Gastroesophageal sphincter (tissue), 4 donors: ENCODE measurements around the gene SAMD8. TPM values are rescaled to one million over a fixed set of nuclear protein-coding genes. Genes with fewer than 3 reads are reported as not detected.
"Not testable (repeated sequence)": the region's sequence is repeated elsewhere in the genome, so short reads cannot be mapped to it uniquely, and the experiment has no call there.

Experiments used
- ATAC-seq: fragments of 150-250 bp; one replicate; pipeline ENCODE4 v1.9.1; 2016; ENCODE audit warnings: mild to moderate bottlenecking, moderate library complexity
- H3K27ac ChIP-seq, 4 donors: fragments of 200-600 bp; sonication (generic) in 3 of 4; 1 replicate in 3 of 4; 2 replicates in 1 of 4; pipeline ENCODE4 v1.5.1; 2016 to 2019
- H3K27me3 ChIP-seq: fragments of 200-600 bp; sonication (generic); one replicate; pipeline ENCODE4 v1.5.1; 2019
- H3K36me3 ChIP-seq, 2 donors: fragments of 200-600 bp; sonication (generic); one replicate each; pipeline ENCODE4 v1.5.1; 2019; ENCODE audit warnings: control low read depth in 1 of 2
- H3K4me1 ChIP-seq, 3 donors: fragments of 200-600 bp; sonication (generic); 1 replicate in 2 of 3; 2 replicates in 1 of 3; pipeline ENCODE4 v1.5.1; 2016 to 2019; ENCODE audit warnings: control low read depth in 2 of 3
- H3K4me3 ChIP-seq, 2 donors: fragments of 200-600 bp; sonication (generic); one replicate each; pipeline ENCODE4 v1.5.1; 2019; ENCODE audit warnings: mild to moderate bottlenecking in 1 of 2, moderate library complexity in 1 of 2
- H3K9me3 ChIP-seq, 3 donors: fragments of 200-600 bp; sonication (generic); one replicate each; pipeline ENCODE4 v1.5.1; 2017 to 2019; ENCODE audit warnings: control low read depth in 2 of 3
- CTCF ChIP-seq, 4 experiments: fragments of 200-600 bp in 2 of 4; fragments of 450-650 bp in 2 of 4; sonication (generic) in 1 of 4; IDR thresholded peaks; one replicate each; pipeline ENCODE4 v1.5.1; 2017 to 2019; ENCODE audit warnings: antibody characterized with exemption in 4 of 4, mild to moderate bottlenecking in 2 of 4, moderate library complexity in 2 of 4
- EP300 ChIP-seq: sonication (generic); formaldehyde crosslinking; IDR thresholded peaks from one replicate; pipeline ENCODE4 v1.6.1; 2017; ENCODE audit warnings: antibody characterized with exemption, mild to moderate bottlenecking
- POLR2A ChIP-seq, 2 donors: fragments of 450-650 bp; IDR thresholded peaks; one replicate each; pipeline ENCODE4 v1.6.1; 2017; ENCODE audit warnings: antibody characterized with exemption in 2 of 2, mild to moderate bottlenecking in 2 of 2, moderate library complexity in 1 of 2
- POLR2AphosphoS5 ChIP-seq: sonication (generic); formaldehyde crosslinking; IDR thresholded peaks from one replicate; pipeline ENCODE4 v1.6.1; 2017; ENCODE audit warnings: antibody characterized with exemption
- WGBS, 2 donors: methylation state at CpG; one replicate each; pipeline ENCODE4 v1.1.5; 2018; ENCODE audit warnings: low coverage in 1 of 2; 5-methylcytosine and 5-hydroxymethylcytosine counted together
- total RNA-seq, 4 donors: library from RNA; depleted of rRNA; stranded (reverse); fragments of >200 nt; gene quantifications; one replicate each; pipeline ENCODE4 v1.1.0, GENCODE V29; 2016

SAMD8 gene
- total RNA-seq, 4 donors from 2014 or later = 23.2 to 33.8 (median 30.7) TPM

DNA sequence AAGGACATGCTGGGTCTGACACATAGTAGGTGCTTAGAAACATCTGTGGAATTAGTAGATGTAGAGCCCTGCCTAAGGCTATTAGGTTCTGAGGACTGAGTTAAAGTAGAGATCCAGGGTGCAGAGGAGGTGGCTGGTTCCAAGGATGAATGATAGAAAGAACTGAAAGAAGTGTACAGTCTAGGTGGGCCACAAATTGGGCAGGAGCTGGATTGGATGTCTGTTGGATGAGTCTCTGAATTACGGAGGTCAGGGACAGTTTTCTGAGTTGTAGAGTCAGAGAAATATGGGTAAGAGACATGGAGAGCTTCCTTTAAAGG lies 2.0 kb upstream of the SAMD8 start:
- 80 to 92% methylated on average over 1 of the region's 1 CpG for WGBS, 2 donors
- Histone ChIP-seq H3K27ac (no peak overlapping the region), H3K36me3 (no peaks in the 10 kb centered on the region), H3K9me3 (no peaks in the 10 kb centered on the region), H3K4me3 (no peak overlapping the region), H3K4me1 (peaks cover 0 to 29% (median 7%) of the 10 kb centered on the region in 3 donors), H3K27me3 (no peaks in the 10 kb centered on the region)
- no peak for ATAC-seq
- no peak for TF ChIP-seq EP300

DNA sequence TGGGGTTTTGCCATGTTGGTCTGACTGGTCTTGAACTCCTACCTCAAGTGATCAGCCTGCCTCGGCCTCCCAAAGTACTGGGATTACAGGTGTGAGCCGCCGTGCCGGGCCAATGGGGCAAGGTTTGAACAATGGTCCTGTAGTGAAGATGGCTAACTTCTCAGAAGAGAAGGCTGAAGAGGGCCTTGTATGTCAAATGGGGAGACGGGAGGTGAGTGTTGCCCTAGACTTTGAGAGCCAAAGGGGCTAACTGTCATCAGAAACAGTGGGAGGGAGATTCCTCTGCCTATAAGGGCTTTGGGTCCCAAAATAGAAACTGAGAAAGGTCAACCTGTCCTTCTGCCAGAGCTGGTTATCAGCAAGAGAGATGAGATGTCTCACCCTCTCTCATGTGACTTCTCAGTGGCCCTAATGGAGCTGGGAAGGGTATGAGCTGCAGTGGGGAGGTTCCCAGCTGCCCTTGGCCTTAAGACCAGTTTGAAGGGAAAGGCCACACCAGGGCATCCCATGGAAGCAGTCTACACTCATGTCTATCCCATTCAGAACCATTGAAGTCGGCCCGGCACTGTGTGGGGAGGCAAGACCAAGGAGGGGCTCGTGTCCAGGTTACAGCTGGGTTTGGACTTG lies 1.3 kb upstream of the SAMD8 start:
- peaks cover 0 to 36% (median 7%) of the 10 kb centered on the region in 3 donors for H3K4me1 ChIP-seq
- no peaks in the 10 kb centered on the region for H3K27me3 ChIP-seq
- WGBS, 2 donors = 100% methylated on average over 1 to 2 of the region's 8 CpGs
- ATAC-seq = no peak
- no peaks in the 10 kb centered on the region for H3K9me3 ChIP-seq
- H3K36me3 ChIP-seq = no peaks in the 10 kb centered on the region
- H3K4me3 ChIP-seq = no peak overlapping the region
- H3K27ac ChIP-seq = peak overlapping the region in 3 of 4 donors; percentile 95 to 97 (median 95)
- TF ChIP-seq POLR2A (IDR thresholded peaks at IDR 0.05) (no peak), CTCF (IDR thresholded peaks at IDR 0.05) (no peak), EP300 (no peak), POLR2AphosphoS5 (no peak)

GRCh38 chr10:75111907-75112679 lies 637 bp downstream of the SAMD8 start:
- TF ChIP-seq CTCF (IDR thresholded peaks at IDR 0.05) = no peak
- no peak for TF ChIP-seq POLR2A (IDR thresholded peaks at IDR 0.05)
- TF ChIP-seq POLR2AphosphoS5 = no peak
- TF ChIP-seq EP300 = no peak
- ATAC-seq = peak; percentile 44
- Histone ChIP-seq H3K4me3 (peak overlapping the region; percentile 83 to 92), H3K27me3 (no peaks in the 10 kb centered on the region), H3K4me1 (peaks cover 0 to 55% (median 7%) of the 10 kb centered on the region in 3 donors), H3K27ac (peak overlapping the region; percentile 92 to 97 (median 95)), H3K9me3 (no peaks in the 10 kb centered on the region), H3K36me3 (no peaks in the 10 kb centered on the region)
- WGBS, 2 donors = 0 to 3% methylated on average over 18 to 19 of the region's 23 CpGs

- Histone ChIP-seq H3K36me3 (no peaks in the 10 kb centered on the region), H3K27ac (peak overlapping the region in 1 of 4 donors; percentile 10), H3K4me1 (peaks cover 0 to 86% (median 7%) of the 10 kb centered on the region in 3 donors), H3K9me3 (no peaks in the 10 kb centered on the region), H3K27me3 (no peaks in the 10 kb centered on the region), H3K4me3 (no peak overlapping the region)
- no peak for ATAC-seq
- WGBS, 2 donors = 60 to 73% methylated on average over 2 of the region's 2 CpGs
- TF ChIP-seq CTCF (IDR thresholded peaks at IDR 0.05) = no peak
- TF ChIP-seq POLR2AphosphoS5 = no peak
Measured at GRCh38 chr10:75115137-75115536, 3.7 kb downstream of the SAMD8 start.

GRCh38 chr10:75116941-75117775 lies 5.7 kb downstream of the SAMD8 start:
- 92 to 100% methylated on average over 3 to 11 of the region's 15 CpGs for WGBS, 2 donors
- not testable (repeated sequence) for ATAC-seq, H3K27me3 ChIP-seq, H3K36me3 ChIP-seq, H3K9me3 ChIP-seq, H3K4me3 ChIP-seq
- Histone ChIP-seq H3K27ac (peak overlapping the region in 2 of 4 donors; percentile 20 to 45), H3K4me1 (peaks cover 0 to 94% (median 7%) of the 10 kb centered on the region in 3 donors)
